ENCODE data around the gene YTHDF1.
"Not testable (repeated sequence)": the region's sequence is repeated elsewhere in the genome, so short reads cannot be mapped to it uniquely, and the experiment has no call there.

YTHDF1 gene

DNA sequence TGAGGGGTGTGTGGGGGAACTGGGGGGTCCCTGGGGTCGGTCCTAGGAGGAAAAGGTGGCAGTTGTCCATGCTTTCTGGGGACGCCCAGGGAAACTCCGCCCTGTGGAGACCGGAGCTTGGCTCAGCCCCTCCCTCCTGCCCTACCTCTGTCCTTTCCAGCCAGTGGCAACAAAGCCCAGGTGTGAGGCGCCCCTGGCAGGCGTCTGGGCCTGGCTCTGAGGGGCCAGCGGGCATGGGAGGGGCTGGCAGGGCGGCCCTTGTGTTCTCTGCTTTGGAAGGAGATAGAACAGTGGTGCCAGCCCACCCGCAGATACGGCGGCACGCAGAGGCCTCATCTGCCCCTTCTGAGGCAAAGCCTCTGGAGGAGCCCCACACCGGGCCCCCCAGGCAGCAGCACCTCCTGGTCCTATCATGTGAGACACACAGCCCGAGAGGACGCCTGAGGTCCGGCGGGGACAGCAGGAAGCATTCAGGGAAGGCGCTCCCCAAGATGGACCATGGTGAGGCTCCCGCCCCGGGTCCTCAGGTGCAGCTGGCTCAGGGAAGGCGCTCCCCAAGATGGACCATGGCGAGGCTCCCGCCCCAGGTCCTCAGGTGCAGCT is 47.9 kb downstream of the YTHDF1 start:
- DNase-seq = no peak

GRCh38 chr20:63167026-63167917 is 48.7 kb downstream of the YTHDF1 start:
- no peak for DNase-seq

DNA sequence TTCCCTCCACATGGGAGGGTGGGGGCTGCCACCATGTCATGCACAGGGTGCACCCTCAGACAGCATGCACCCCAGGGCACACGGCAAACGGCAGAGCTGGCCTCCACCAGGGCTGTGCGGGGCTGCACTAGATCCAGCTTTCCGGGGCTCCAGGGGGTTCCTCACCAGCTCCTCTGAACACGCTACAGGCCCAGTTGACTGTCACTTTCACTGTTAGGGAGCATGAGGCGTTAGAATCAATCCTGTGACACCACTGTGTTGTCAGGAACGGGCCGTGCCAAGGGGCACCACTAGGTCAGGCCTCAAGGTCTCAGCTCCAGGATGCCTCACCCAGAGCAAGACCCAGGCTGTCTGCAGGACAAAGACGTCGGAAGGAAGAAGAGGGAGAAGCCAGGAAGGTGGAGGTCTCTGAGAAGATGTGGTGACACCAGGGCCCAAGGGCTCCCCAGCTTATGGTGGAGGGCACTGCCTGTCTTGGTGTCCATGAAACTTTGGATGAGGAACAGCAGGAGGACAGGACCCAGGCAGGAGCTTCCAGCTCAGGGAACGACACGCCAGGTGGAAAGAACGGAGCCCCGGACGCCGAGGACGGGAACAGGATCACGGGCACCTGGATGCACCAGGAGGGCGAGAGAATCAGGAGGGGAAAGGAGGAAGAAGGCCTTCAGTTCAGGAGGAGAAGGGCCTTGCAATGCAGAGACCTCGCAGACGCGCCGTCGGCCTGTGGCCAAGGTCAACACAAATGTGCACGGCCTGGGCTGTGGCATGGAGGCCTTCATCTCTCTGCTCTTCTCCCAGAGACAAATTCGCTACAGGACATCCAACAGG is 49.5 kb downstream of the YTHDF1 start:
- no peak for DNase-seq

DNA sequence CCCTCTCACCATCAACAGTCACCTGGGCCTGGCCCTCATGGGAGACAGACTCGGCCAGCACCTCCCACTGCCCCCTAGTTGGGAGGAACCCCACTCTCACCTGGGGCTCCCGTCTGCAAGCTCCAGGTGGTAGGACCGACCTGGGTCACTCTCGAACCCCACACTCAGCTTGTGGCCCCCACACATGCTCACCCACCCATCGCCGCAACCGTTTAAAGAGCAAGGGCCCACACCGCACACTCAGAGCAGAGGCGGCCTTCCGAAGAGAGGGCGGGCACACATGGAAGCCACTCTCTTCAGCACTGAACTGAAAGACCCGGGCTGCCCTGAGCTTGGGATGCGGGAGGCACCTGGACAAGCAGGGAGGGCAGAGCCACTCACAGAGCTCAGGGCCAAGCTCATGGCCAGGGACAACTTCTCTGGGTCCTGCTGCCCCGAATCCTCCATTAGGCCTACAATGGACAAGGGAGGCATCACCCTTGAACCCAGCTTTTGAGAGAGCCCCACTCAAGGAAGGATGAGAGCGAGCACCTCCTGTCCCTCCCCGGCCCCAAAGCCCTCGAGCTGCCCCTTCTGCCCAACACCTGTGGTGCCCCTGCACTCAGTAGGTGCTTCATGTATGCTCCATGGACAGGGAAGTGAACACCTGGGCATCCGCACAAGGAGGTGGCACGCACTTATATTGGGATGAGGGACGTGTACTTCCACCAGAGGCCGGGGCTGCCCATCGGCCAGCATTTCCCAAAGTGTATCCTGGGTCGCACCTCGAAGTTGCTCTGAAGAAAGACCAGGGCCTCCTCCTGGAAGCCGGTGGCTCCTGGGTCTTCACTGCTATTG is 50.4 kb downstream of the YTHDF1 start:
- DNase-seq = no peak

DNA sequence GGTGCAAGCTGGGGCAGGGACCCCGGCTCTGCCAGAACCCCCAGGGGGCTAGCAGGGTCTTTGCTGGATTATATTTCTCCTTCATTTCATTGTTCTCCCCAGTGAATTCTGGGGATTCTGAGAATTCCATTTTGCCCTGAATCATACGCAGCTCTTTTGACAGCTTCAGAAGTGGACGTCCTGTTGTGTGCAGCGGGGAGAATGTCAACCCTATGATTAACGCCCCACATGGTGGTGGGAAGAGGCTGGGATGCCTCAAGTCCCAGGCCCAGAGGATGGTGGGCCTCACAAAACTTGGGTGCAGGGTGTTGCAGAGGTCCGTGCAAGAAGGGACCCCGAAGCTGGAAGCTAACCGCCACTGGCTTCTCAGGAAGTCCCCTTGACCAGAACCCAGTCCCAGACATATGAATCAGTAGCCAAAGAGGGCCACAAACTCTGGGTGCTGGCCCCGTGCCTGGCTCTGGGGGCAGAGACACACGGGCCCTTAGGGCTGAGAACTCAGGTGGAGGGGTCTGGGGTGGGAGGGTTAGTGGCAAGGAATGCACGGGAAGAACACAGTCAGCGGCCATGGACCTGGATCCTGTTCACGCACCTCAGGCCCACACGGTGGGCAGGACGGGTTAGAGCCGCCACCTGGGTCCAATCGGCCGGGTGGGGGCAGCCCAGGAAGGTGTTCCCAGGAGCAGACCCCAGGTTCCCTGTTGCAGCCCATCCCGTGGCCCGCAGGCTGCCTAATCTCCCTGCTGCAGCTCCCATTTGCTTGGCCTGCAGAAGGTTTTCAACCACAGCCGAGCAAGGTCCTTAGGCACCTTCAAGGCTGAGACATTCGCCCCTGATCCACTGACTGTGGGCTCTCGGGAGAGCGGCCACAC is 51.2 kb downstream of the YTHDF1 start:
- DNase-seq = no peak

GRCh38 chr20:63163596-63164483 is 52.1 kb downstream of the YTHDF1 start:
- DNase-seq = no peak

DNA sequence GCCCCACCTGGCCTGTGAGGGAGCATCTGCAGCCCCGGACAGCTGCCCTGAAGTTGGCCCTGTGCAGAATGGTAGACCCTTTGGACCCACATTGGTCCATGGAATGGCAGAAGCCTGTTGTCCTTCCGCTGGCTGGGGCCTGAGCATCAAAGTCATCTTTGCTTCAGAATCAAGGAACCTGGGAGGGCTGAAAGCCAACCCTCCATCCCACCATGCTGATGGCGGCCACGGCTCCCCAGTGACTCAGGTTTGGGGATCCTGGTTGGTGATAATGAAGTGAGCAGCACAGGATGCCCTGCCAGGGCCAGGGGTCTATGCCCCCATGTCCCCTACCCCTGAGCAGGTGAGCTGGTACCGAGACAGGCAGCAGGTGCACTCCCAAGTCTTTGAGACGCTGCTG is 52.8 kb downstream of the YTHDF1 start:
- DNase-seq = no peak

DNA sequence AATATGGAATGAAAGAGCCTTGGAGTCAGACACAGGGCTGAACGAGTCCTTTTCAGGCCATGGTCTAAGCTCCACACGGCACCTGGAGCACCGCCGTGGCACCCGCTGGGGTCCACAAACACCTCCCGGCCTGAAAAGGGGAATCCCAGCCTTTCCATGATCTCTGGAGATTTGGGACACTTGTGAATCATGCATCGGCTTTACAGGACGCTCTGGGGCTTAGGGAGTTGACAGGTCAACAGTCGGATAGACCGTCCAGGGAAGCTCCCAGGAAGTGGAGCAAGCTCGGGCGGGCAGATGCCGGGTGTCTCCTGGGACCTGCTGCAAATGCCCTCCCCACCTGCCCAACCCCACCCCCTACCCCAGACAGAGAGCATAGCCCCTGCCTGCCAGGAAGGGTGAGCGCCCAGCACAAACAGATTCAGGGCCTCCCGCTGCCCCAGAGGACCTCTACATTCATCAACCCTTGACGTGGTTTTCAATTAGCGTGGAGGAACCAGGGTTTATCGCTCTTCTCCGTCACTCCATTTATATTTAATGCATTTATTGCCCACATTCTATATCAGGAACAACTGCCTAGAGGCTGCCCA is 53.6 kb downstream of the YTHDF1 start:
- DNase-seq = no peak

DNA sequence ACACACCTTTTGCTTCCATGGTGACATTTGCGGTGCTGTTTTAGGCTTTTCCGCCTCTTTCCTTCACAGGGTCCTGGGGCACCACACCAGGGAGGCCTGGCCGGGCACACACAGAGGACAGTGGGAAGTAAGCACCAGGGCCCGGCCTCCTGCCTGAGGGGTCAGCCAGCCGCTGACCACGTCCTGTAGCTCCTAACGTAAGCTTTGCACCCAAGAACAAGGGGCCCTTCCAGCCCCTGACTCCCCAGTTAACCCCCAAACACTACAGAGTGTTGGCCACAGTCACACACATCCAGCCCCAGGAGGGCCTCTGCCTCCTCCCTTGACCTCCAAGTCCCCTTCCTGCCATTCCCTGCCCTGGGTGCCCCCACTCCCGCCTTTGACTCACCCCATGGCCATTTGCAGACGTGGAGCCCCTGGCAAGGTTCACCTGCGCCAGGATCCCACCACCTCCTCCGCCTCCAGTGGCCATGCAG is 54.7 kb downstream of the YTHDF1 start:
- no peak for DNase-seq

GRCh38 chr20:63160641-63161175 is 55.2 kb downstream of the YTHDF1 start:
- DNase-seq = no peak

DNA sequence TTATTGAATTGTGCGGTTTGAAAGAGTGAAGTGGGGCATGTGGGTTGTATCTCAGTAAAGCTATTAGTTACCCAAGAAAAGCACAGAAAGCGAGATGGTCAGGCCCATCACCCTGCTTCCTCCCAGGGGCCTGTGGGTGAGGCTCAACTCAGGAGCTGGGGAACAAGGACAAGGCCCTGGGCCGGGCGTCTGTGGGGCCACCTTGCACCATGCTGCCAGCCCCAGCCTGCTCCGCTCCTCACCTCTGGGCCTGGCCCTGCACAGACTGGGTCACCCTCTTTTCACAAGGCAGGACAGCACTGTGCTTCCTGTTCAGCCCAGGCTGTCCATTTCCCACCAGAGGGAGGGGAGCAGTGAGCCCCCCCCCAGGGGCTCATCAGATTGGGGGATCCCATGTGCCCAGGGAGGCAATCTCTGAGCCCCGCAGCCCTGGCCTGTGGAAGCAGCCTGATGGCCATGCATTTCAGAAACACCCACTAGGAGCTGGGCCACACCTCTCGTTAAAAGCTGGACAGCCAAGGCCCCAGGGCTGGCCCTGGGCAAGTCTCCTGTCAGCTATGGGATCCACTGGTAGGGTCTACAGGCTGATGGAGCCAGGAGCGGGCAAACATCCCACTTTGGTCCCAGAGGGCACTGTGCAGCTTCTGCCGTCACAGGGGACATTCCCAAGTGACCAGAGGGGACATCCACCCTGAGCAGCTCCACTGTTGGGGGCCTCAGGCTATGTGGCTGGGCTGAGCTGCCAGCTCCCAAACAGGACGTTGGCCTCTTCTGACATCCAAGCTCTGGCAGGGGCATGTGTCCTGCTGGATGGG is 55.9 kb downstream of the YTHDF1 start:
- DNase-seq = no peak

- not testable (repeated sequence) for DNase-seq
Observed at GRCh38 chr20:63159251-63159650, 56.7 kb downstream of the YTHDF1 start.

- no peak for DNase-seq
Observed at GRCh38 chr20:63158845-63159244, 57.1 kb downstream of the YTHDF1 start.

GRCh38 chr20:63158352-63158751 is 57.6 kb downstream of the YTHDF1 start:
- no peak for DNase-seq

GRCh38 chr20:63157431-63157830 is 58.5 kb downstream of the YTHDF1 start:
- not testable (repeated sequence) for DNase-seq

DNA sequence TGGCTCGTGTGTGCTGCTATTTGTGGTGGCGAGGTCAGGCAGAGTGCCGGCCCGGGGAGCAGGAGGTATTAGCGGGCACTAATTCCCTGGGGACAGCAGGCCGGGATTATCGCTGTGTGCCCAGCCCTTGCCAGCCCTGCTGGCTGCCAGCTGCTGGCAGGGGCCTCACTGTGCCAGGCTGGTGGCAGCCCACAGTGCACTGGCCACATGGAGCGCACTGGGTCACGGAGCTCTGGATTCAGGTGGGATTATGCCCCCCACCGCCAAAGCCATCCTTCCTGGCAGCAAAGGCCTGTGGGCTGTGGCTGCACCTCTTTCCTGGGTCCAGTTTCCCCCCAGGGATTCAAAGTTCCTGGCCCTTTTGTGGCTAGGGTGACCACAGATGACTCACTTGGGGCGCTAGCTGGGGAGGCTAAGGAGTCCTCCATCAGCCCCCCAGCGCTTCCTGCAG is 59.7 kb downstream of the YTHDF1 start:
- no peak for DNase-seq

DNA sequence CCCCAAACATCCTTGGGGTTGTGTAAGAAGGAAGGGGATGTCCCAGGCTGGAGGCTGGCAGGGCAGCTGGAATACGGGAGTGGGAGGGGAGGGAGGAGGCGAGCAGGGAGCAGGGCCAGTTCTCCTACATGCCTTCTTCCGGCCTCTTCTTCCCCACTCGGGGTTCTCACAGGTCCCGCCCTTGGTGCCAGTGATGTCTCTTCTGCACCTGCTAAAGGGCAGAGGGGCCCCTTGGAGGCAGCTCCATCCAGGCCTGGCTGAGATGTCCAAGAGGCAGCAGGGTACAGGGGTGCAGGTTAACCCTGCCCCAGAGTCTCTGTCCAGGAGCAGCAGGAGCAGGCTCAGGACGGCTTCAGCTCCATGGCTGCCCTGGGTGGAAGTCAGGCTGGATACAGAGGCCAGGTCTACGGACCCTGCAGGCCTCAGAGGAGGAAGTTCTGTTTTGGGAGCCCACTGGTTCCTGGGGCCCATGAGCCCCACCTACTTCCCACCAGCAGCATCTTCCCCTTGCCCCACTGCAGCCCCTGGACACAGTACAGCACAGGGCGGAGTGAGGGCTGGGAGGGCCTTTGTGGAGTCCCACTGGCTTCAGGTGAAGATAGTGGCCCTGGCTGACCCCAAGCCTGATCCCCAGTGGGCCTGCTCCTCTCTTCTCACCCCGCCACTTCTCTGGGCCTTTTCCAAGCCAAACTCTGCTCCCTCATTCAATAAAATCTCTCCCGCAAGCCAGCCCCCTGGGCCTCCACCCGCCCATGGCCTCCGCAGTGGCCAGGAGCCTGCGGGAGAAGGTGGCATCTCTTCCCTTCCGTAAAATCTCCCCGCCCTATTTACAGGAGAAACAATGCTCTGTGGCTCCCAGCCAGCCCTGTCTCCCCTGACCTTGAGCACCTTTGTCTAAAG is 60.4 kb downstream of the YTHDF1 start:
- DNase-seq = no peak

- no peak for DNase-seq
Observed at GRCh38 chr20:63154395-63154794, 61.5 kb downstream of the YTHDF1 start.

Data from GOT3 (cell line).